Fibroblast of villous mesenchyme (primary cell): ENCODE measurements around the gene TPD52L1. TPM values are rescaled to one million over a fixed set of nuclear protein-coding genes. Genes with fewer than 3 reads are reported as not detected.
"Not testable (repeated sequence)": the region's sequence is repeated elsewhere in the genome, so short reads cannot be mapped to it uniquely, and the experiment has no call there.

Experiments
- DNase-seq: peaks from one replicate; pipeline ENCODE4 v3.0.0-alpha.2; 2010; ENCODE audit warnings: low read depth
- H3K4me3 ChIP-seq: 2 replicates; pipeline ENCODE4 v1.5.1; 2011; ENCODE audit warnings: low read depth, mild to moderate bottlenecking, low read length
- total RNA-seq: library from RNA; depleted of rRNA; stranded (reverse); fragments of >200 nt; gene quantifications from 2 replicates; pipeline ENCODE4 v1.2.3, GENCODE V29; 2012
- TF ChIP-seq, protein P1 (sequence below): IDR thresholded peaks from 2 replicates; pipeline ENCODE4 v1.5.1; 2012; ENCODE audit warnings: low read depth, mild to moderate bottlenecking, low read length; ENCODE audit not compliant: insufficient read depth

Gene TPD52L1
- total RNA-seq, 1 donor = 9.9 TPM

DNA sequence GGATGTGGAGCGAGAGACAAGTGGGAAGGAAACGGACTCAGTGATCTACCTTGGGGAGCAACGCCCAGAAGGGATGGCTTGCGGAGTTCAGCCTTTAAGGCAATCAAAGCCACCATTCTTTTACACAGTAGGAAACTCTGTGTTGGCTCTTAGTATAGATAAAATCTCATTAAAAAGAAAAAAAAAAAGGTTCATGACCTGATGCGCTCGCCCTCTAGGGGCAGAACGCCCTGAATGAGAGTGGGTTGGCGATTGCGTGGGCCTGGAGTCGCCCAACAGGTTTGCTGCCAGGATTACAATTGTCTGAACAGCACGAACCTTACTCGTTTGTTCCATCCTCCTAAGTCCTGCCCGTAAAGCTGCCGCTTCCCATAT lies 1.2 kb downstream of the TPD52L1 start:
- no peak for DNase-seq
- TF ChIP-seq, protein P1, sequence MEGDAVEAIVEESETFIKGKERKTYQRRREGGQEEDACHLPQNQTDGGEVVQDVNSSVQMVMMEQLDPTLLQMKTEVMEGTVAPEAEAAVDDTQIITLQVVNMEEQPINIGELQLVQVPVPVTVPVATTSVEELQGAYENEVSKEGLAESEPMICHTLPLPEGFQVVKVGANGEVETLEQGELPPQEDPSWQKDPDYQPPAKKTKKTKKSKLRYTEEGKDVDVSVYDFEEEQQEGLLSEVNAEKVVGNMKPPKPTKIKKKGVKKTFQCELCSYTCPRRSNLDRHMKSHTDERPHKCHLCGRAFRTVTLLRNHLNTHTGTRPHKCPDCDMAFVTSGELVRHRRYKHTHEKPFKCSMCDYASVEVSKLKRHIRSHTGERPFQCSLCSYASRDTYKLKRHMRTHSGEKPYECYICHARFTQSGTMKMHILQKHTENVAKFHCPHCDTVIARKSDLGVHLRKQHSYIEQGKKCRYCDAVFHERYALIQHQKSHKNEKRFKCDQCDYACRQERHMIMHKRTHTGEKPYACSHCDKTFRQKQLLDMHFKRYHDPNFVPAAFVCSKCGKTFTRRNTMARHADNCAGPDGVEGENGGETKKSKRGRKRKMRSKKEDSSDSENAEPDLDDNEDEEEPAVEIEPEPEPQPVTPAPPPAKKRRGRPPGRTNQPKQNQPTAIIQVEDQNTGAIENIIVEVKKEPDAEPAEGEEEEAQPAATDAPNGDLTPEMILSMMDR = no peak
- H3K4me3 ChIP-seq = no peak overlapping the region

GRCh38 chr6:125155344-125155743 lies 1.8 kb downstream of the TPD52L1 start:
- TF ChIP-seq, protein P1 = no peak
- no peak for DNase-seq
- no peak overlapping the region for H3K4me3 ChIP-seq

DNA sequence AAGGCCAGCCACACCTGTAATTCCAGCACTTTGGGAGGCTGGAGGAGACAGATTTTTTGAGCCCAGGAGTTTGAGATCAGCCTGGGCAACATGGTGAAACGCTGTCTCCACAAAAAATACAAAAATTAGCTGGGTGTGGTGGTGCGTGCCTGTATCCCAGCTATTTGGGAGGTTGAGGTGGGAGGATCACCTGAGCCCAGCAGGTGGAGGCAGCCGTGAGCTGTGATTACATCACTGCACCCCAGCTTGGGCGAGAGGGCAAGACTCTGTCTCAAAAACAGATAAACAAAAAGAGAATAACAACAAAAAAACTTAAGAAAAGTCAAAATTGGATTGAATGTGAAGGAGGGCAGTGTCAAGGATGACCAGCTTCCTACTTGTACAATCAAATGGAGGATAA lies 2.9 kb downstream of the TPD52L1 start:
- TF ChIP-seq, protein P1 = no peak
- H3K4me3 ChIP-seq = no peak overlapping the region

GRCh38 chr6:125157280-125157679 lies 3.7 kb downstream of the TPD52L1 start:
- DNase-seq = no peak

More for the DNA sequence above, 2.9 kb downstream of the TPD52L1 start:
- DNase-seq = no peak

DNA sequence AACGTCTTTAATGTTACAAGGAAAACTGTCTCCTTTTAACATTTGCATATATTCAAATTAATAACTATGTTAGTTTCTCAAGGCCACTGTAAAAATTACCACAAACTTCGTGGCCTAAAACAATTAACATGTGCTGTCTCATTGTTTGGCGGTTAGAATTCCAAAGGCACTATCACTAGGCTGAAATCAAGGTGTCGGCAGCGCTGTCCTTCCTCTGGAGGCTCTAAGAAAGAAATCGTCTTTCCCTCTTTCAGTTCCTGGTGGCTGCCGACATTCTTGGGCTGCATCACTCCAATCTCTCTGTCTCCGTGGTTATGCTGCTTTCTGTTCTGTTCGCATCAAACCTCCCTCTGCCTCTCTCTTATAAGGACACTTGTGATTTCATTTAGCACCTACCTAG lies 4.2 kb downstream of the TPD52L1 start:
- H3K4me3 ChIP-seq = no peak overlapping the region
- no peak for DNase-seq
- TF ChIP-seq, protein P1 = no peak

More at GRCh38 chr6:125157280-125157679, 3.7 kb downstream of the TPD52L1 start:
- H3K4me3 ChIP-seq = no peak overlapping the region
- TF ChIP-seq, protein P1 = no peak

DNA sequence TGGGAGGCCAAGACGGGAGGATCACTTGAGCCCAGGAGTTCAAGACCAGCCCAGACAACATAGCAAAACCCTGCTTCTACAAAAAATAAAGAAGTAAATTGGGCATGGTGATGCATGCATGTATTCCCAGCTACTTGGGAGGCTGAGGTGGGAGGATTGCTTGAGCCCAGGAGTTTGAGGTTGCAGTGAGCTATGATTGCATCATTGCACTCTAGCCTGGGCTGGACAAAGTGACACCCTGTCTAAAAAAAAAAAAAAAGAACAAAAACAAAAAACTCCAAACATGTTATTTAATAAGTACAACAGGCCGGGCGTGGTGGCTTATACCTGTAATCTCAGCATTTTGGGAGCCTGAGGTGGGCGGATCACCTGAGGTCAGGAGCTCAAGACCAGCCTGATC lies 9.8 kb downstream of the TPD52L1 start:
- H3K4me3 ChIP-seq, DNase-seq: not testable (repeated sequence)

GRCh38 chr6:125163811-125164210 lies 10.2 kb downstream of the TPD52L1 start:
- TF ChIP-seq, protein P1 = no peak
- DNase-seq = no peak
- no peak overlapping the region for H3K4me3 ChIP-seq

DNA sequence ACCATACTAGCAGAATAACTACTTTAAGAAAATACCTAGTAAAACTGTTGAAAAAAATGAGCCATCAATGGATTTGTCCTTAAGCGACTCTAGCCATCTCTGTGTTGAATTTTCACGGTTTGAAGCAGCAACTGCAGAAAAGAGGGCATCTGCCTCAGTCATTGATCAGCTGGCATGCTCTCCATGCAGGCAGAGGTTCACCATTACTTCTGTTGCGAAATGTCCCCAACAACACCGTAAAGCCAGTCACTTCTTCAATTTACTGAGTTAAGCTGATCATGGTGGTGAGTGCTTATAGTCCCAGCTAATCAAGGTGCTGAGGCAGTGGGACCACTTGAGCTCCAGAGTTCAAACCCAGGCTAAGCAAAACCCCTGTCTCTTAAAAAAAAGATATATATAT lies 11.1 kb downstream of the TPD52L1 start:
- H3K4me3 ChIP-seq = no peak overlapping the region
- TF ChIP-seq, protein P1 = no peak
- DNase-seq = no peak
